H1 (cell line): ENCODE data around the gene SEMA4D. TPM values are rescaled to one million over a fixed set of nuclear protein-coding genes. Genes with fewer than 3 reads are reported as not detected.

ENCODE experiments used
- CTBP2 ChIP-seq: IDR thresholded peaks from 2 replicates; pipeline ENCODE4 v1.7.0; 2011; ENCODE audit warnings: borderline replicate concordance, mild to moderate bottlenecking, moderate library complexity, mixed read lengths, low read length; ENCODE audit not compliant: insufficient read depth, insufficient read length
- KDM1A ChIP-seq: fragments of 200-600, 300-600 bp; sonication (generic); IDR thresholded peaks from 2 replicates; pipeline ENCODE4 v1.7.1; 2016; ENCODE audit warnings: mild to moderate bottlenecking, low read length, borderline replicate concordance
- KDM4A ChIP-seq: IDR thresholded peaks from one replicate; pipeline ENCODE4 v1.7.1; 2012; ENCODE audit warnings: low read depth, mild to moderate bottlenecking, moderate library complexity, low read length, inconsistent platforms; ENCODE audit not compliant: severe bottlenecking
- MAX ChIP-seq: IDR thresholded peaks from 2 replicates; pipeline ENCODE4 v1.6.1; 2012; ENCODE audit warnings: inconsistent platforms
- NANOG ChIP-seq: IDR thresholded peaks from 2 replicates; pipeline ENCODE4 v1.6.1; 2011; ENCODE audit warnings: low read length, low read depth, mild to moderate bottlenecking, inconsistent platforms; ENCODE audit not compliant: insufficient read depth, poor library complexity, severe bottlenecking
- POLR2A ChIP-seq, 2 experiments: IDR thresholded peaks; 1 replicate in 1 of 2; 2 replicates in 1 of 2; pipeline ENCODE4 v1.6.1; 2011; ENCODE audit warnings: low read depth in 2 of 2, low read length in 2 of 2, mild to moderate bottlenecking in 2 of 2; ENCODE audit errors: control extremely low read depth in 1 of 2
- SAP30 ChIP-seq: fragments of 300-600 bp; sonication (generic); IDR thresholded peaks from 2 replicates; pipeline ENCODE4 v1.7.1; 2012; ENCODE audit warnings: low read length, moderate library complexity, mild to moderate bottlenecking, inconsistent platforms; ENCODE audit not compliant: insufficient read depth, insufficient replicate concordance
- SP1 ChIP-seq: IDR thresholded peaks from 2 replicates; pipeline ENCODE4 v1.6.1; 2011; ENCODE audit warnings: low read depth, low read length
- TCF12 ChIP-seq: IDR thresholded peaks from 2 replicates; pipeline ENCODE4 v1.6.1; 2011; ENCODE audit warnings: low read depth, mild to moderate bottlenecking, low read length
- polyA plus RNA-seq, 7 experiments: library from polyadenylated mRNA; depleted of rRNA in 3 of 7; stranded (reverse) in 5 of 7; unstranded in 2 of 7; fragments of >200 nt in 5 of 7; fragments of 200-250 nt in 2 of 7; gene quantifications; 1 replicate in 5 of 7; 2 replicates in 1 of 7; 4 replicates in 1 of 7; pipeline versions ENCODE4 v1.2.1 to v1.2.3, GENCODE V29; 2011 to 2013; ENCODE audit warnings: missing spikeins in 2 of 7, mixed read lengths in 2 of 7
- total RNA-seq: library from RNA; stranded (reverse); fragmentation: NEBNext Ultra II Directional; extraction: Animal tissue kit (Norgen Biotek cat#: 25700); gene quantifications from 2 replicates; pipeline ENCODE4 v1.2.1, GENCODE V29; 2021

Gene SEMA4D
- total and polyA plus RNA-seq, 2 of the 8 experiments (the other 6 are each of a cell fraction or from before 2014, with no cell fraction given): 21.0 to 70.4 TPM

DNA sequence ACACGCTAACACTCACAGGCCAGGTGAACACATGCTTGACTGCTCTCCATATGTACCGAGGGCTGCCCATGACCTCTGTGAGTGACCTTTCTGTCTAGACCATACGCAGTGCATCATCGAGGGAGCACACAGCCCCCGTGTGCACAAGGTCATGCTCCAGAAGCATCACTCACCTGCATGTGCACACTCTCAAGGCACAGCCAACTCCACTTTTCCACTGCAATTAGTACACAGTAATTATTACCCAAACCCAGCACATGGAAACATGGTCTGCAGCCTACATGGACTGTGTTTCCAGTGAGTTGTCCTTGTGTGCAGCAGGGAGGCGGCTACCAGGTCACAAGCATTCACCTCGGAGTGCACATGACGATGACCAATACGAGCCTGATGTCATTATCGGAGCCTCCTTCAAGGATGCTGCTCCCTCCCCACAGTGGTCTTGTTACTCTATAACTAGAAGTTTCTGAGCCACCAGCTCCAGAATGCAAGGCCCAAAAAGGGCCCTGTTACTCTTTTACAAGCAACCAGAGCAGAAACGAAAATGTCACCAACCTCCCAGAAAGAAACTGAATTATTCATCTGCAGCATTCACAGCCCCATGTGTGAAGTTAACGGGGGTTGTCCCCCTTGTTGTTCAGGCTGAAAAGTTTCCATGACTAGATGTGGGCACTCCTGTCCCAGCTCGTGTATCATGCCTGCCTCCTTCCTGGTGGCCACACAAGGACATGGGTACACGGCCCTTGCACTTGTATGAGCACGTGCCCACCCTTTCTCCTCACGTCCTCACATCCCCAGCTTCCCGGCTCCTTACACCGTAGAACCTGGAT, 31.2 kb downstream of the SEMA4D start (continued):
- TF ChIP-seq TCF12 (no peak), CTBP2 (no peak), NANOG (no peak), SP1 (no peak), KDM1A (no peak), SAP30 (no peak), MAX (no peak), POLR2A (IDR thresholded peaks at IDR 0.05; ENCODE audit: control extremely low read depth in 1 of 2, low read depth in 2 of 2, low read length in 2 of 2) (no peak), KDM4A (no peak)
